Adrenal gland (tissue), 5 donors: ENCODE results near the gene ZNF831.

Experiments
- CTCF ChIP-seq, 6 experiments: fragments of 450-650 bp in 4 of 6; fragments of 200-600 bp in 2 of 6; sonication (generic) in 1 of 6; IDR thresholded peaks; 1 replicate in 5 of 6; 2 replicates in 1 of 6; pipeline versions ENCODE4 v1.5.1 to v1.8.0; 2016 to 2021; ENCODE audit warnings: antibody characterized with exemption in 6 of 6, mild to moderate bottlenecking in 2 of 6, moderate library complexity in 1 of 6
- POLR2A ChIP-seq, 2 donors: fragments of 450-650 bp; IDR thresholded peaks; one replicate each; pipeline ENCODE4 v1.6.1; 2017; ENCODE audit warnings: antibody characterized with exemption in 2 of 2, mild to moderate bottlenecking in 2 of 2, moderate library complexity in 1 of 2
- donor health status: DM: no; HTN: no; CAD: no.

DNA sequence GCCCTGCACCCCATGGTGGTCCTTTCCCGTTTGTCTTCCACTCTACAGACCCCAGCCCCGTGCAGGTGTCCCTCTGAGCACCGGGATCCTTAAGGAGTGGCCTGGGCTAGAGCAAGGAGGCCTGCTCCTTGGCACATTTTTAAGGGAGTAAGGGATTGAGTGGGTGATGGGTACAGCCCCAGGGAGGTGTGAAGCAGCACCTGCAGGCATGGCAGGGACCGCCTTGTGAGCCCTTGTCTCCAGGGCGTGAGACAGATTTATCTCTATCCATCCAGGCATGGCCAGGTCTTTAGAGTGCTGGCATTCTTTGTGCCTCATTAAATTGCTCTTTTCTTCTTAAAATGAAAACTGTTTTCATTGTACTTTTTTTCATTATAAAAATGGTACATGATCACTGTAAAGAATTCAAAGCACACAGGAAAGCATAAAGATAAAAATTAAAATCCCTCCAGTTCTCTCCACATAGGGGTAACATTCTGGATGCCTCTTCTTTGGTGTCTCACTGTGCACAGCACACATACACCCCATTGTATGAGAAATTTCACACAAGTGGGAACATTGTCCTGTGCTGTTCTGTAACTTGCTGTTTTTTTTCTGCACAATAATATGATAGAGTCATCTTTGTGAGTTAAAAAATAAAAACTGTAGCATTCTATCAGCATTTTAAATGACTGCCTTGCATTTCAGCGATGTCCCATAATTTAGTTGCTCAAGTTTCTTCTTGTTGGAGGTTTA is 31.9 kb upstream of the ZNF831 start:
- TF ChIP-seq CTCF (IDR thresholded peaks at IDR 0.05) (no peak), POLR2A (IDR thresholded peaks at IDR 0.05) (no peak)
